GM18909 (cell line): ENCODE data around the gene GPC3.
"Not testable (repeated sequence)": the region's sequence is repeated elsewhere in the genome, so short reads cannot be mapped to it uniquely, and the experiment has no call there.

ENCODE experiments used
- ATAC-seq: cut with Tn5 transposase; IDR thresholded peaks from one replicate; pipeline ENCODE4 v1.9.1; 2021; ENCODE audit warnings: mild to moderate bottlenecking; ENCODE audit not compliant: unreplicated experiment, poor library complexity

GPC3 gene

GRCh38 chrX:133907606-133908005, 77.8 kb downstream of the GPC3 start:
- no peak for ATAC-seq

GRCh38 chrX:133905305-133905704, 80.1 kb downstream of the GPC3 start:
- no peak for ATAC-seq

GRCh38 chrX:133897593-133898163, 87.7 kb downstream of the GPC3 start:
- ATAC-seq = no peak

GRCh38 chrX:133892337-133892736, 93.1 kb downstream of the GPC3 start:
- no peak for ATAC-seq

- ATAC-seq = no peak
These were observed 96.4 kb downstream of the GPC3 start for GRCh38 chrX:133888984-133889383.

GRCh38 chrX:133888084-133888483, 97.3 kb downstream of the GPC3 start:
- not testable (repeated sequence) for ATAC-seq

GRCh38 chrX:133884430-133885394, 100.7 kb downstream of the GPC3 start:
- no peak for ATAC-seq

GRCh38 chrX:133881893-133882292, 103.5 kb downstream of the GPC3 start:
- no peak for ATAC-seq

GRCh38 chrX:133881007-133881406, 104.4 kb downstream of the GPC3 start:
- ATAC-seq = no peak

GRCh38 chrX:133880032-133880443, 105.4 kb downstream of the GPC3 start:
- ATAC-seq = no peak

GRCh38 chrX:133878710-133879109, 106.7 kb downstream of the GPC3 start:
- no peak for ATAC-seq

- ATAC-seq = no peak
These were observed 108.7 kb downstream of the GPC3 start for GRCh38 chrX:133876646-133877045.

- no peak for ATAC-seq
These were observed 116.1 kb downstream of the GPC3 start for GRCh38 chrX:133869270-133869669.

GRCh38 chrX:133868682-133869081, 116.7 kb downstream of the GPC3 start:
- no peak for ATAC-seq

- no peak for ATAC-seq
These were observed 117.1 kb downstream of the GPC3 start for GRCh38 chrX:133868250-133868649.

- ATAC-seq = no peak
These were observed 119.5 kb downstream of the GPC3 start for GRCh38 chrX:133865761-133866471.

GRCh38 chrX:133864236-133864635, 121.2 kb downstream of the GPC3 start:
- ATAC-seq = no peak

GRCh38 chrX:133859860-133860259, 125.5 kb downstream of the GPC3 start:
- no peak for ATAC-seq

GRCh38 chrX:133859336-133859735, 126.1 kb downstream of the GPC3 start:
- ATAC-seq = no peak

- no peak for ATAC-seq
These were observed 127.6 kb downstream of the GPC3 start for GRCh38 chrX:133857640-133858269.

- ATAC-seq = no peak
These were observed 128.6 kb downstream of the GPC3 start for GRCh38 chrX:133856819-133857218.
